HG03442 (cell line): ENCODE results near the gene CA7.

ENCODE experiments used
- ATAC-seq: cut with Tn5 transposase; IDR thresholded peaks from one replicate; pipeline ENCODE4 v1.9.1; 2021; ENCODE audit warnings: mild to moderate bottlenecking, moderate library complexity; ENCODE audit not compliant: unreplicated experiment

Gene CA7

DNA sequence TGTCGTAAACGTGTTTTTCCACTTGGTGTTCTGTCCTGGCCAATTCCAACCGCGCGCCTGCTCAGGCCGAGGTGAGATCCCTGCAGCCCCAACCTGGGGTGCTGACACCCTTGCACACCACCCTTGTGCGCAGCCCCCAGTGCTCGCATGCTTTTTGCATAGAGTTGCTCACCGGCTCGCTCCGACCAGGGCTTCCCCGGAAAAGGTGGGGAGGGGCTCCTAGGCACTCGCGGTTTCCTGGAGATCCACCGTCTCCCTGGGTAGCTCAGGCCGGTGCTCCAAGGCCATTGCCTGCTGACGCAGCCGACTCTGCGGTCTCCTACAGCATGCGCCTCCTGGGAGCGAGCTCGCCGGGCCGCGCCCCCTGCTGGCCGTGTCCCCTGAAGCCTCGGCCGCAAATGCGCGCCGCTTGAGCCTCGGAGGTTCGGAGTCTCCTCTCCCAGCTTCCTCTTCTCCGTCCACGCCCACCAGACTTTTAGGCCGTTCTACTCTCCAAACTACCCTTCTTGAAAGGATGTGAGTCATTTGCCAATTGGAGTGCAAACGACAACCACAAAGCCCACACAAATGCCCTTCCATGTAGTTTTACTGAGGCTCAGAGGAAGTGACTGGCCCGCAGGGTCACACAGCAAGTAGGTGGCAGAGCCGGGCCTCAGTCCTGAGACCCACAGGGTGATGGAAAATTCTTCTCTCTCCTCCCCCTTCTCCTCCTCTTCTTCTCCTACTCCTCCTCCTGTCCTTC is 28.9 kb downstream of the CA7 start:
- ATAC-seq: peak; percentile 74

DNA sequence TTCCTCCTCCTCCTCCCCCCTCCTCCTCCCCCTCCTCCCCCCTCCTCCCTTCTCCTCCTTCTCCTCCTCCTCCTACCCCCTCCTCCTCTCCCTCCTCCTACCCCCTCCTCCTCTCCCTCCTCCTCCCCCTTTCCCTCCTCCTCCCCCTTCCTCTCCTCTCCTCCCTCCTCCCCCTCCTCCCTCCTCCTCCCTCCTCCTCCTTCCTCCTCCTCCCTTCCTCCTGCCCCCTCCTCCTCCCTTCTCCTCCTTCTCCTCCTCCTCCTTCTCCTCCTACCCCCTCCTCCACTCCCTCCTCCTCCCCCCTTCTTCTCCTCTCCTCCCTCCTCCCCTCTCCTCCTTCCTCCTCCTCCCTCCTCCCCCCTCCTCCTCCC is 29.5 kb downstream of the CA7 start:
- ATAC-seq: no peak

DNA sequence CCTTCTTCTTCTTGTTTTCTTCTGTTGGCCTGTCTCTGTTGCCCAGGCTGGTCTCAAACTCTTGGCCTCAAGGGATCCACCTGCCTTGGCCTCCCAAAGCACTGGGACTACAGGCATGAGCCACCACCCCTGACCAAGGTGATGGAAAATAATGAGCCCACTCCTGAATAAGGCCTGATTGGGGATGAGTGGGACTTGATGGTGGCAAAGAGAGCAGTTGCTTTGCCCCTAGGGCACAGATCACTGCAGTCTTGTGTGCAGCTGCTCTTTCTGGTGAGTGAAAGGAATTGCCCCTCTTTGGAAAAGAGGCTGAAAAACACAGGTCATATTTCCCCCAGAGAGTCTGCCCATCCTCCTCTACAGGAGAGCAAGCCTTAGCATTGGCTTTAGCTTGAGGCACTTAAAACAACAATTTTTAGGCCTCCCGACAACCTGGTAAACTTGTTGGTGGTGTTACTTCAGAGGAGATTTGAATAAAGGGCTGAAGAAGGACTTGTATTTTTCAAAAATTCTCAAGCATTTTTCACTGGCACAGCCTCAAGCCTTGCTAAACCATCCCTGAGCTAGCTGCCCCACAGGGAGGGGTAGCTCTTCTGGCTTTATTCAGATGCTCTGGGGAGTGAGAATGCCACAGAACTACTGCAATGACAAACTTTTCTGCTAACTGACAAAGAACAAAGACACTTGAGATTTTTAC is 30.0 kb downstream of the CA7 start:
- no peak for ATAC-seq

DNA sequence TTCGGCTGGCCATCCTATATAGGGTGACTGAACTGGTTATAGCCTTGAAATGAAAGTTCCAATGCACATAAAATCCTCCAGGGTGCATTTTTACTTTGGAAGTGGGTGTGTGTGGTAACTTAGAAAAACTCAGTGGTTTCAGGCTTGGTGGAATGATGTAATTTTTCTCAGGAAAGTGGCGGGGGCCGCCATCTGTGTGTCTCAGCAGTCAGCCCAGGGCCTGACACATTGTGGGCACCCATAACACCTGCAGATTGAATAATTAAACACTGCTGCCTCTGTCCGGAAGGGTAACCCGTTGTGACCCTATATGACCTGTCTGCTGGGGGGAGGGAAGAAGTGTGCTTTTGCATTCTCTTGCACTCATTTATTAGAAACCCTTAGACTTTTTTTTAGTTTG is 33.9 kb downstream of the CA7 start:
- ATAC-seq: no peak

DNA sequence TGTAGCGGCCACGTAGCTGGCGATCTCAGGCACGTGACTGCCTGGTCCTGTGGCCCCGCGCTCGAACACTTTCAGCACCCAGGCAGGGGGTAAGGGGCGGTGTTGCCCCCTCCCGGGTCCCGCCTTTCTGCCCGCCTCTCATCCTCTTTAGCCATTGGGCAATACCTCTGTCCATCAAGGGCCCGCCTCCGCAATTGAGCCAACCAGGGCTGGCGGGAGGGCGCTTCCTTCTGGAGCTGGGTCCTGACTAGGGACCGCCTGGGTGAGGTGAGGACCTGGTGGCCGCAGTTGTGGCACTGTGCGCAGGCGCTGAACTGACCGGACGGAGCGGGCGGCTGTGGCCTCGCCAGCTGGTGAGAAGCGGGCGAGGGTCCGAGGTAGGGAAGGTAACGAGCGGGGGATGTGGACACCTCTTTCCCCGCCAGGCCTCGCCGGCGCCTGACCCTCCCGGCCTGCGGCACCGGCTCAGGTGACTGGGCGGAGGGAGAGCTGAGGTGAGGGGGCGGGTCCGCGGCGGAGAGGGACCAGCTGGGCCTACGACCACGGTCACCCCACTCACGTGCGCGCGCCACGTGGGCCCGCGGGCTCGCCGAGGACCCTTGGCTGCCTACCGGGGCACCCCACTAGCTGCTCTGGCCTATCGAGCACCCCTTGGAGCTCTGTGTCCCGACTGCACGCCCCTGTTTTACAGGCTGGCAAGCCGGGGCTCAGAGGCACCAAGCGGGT is 36.2 kb downstream of the CA7 start, which contains the start of gene PDP2:
PDP2 (plus strand) TSS at position 228 of the 726 bp plus-strand sequence. CDS start 3,770 bp downstream, outside the sequence.
- peak; percentile 91 for ATAC-seq

DNA sequence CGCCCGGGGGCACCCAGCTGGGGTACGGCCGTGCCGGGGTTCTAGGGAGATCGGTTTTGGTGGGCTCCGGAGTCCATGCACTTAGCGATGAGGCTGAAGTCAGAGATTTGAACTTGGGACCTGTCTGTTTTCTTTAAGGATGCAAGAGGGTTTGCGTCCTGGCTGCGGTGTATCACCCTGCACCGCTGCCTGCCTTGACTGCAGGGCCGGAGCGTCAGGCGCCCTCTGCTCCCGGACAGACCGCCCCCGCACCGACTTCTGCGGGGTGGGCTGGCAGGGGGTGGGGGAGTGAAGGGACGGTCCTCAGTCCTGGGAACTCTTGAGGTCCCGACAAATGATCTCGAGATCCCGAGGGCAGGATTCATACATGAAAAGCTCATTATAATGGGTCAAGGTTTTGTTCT is 36.8 kb downstream of the CA7 start:
- peak; percentile 3 for ATAC-seq

DNA sequence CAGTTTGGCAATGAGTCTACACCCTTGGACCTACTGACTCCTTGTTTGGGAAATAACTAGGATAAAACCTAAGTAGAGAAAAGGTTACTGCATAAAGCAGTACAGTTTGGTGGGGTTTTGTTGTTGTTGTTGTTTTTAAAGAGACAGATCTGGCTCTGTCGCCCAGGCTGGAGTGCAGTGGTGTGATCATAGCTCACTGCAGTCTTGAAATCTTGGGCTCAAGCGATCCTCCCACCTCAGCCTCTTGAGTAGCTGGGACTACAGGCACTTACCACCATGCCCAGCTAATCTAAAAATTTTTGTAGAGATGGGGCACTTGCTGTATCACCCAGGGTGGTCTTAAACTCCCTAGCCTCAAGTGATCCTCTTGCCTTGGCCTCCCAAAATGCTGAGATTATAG is 37.3 kb downstream of the CA7 start:
- no peak for ATAC-seq

DNA sequence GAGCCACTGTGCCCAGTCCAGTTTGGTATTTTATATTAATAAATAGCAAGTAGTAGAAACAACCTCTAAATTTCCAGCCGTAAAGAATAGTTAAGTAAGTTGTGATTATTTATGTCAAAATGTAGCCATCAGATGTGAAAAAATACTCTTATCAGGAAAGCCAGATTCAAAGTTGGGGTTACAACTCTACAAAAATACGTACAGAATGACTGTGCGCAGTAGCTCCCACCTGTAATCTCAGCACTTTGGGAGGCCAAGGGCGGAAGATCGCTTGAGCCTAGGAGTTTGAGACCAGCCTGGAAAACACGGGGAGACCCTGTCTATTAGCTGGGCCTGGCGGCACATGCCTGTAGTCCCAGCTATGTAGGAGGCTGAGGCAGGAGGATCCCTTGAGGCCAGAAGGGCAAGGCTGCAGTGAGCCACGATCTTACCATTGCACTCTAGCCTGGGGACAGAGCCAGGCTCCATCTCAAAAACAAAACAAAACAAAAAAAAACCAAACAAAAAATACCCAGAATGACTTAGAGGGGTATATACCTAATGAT is 37.8 kb downstream of the CA7 start:
- ATAC-seq: no peak

DNA sequence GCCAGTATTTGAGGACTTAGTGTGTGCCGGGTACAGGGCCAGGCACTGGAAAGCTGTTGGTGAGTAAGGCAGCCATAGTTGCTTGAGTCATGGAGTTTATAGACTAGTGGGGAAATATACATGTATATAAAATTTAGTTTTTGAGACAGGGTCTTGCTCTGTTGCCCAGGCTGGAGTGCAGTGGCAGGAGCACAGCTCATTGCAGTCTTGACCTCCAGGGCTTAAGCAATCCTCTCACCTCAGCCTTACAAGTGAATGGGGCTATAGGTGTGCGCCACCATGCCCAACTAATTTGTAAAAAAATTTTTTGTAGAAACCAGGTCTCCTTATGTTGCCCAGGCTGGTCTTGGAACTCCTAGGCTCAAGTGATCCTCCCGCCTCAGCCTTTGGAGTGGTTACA is 38.5 kb downstream of the CA7 start:
- ATAC-seq: no peak

DNA sequence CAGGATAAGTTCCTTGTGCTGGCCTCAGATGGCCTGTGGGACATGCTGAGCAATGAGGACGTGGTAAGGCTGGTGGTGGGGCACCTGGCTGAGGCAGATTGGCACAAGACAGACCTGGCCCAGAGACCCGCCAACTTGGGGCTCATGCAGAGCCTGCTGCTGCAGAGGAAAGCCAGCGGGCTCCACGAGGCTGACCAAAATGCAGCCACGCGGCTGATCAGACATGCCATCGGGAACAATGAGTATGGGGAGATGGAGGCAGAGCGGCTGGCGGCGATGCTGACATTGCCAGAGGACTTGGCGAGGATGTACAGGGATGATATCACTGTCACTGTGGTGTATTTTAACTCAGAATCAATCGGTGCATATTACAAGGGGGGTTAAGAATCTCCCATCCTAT is 41.3 kb downstream of the CA7 start:
- no peak for ATAC-seq

DNA sequence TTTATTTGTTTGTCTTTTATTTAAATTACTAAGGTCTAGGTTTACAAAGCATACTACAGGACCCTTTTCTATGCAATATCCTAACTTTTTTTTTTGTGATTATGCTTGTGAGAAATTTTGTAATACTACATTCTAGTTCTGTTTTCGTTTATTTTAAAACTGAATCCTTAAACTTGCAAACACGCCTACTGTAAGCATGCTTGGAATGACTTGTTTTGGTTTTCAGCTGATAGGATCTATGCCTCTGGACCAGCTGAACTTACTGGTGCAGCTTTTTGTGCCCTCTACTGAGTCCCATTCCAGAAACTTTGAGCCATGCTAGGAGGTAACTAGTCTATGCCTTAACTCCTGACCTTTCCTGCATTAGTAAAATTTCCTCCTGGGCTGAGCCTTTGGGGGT is 42.1 kb downstream of the CA7 start:
- ATAC-seq: no peak

DNA sequence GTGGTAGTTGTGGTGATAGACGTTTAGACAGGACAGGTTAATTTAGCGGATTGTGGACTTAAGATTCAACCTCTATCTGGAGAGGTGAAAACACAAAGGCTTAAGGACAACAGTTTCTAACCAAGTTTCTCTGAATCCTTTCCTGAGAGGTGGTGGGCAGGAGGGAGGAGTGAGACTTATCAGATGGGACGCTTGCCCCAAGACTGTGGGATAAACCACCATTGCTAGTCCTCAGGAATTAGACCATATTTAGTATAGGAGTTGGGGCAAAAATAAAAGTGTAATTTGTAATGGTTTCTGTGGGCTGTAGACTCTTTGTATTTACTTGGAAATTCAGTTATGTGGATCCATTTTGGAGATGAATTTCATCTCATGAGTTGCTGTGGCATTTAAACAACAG is 42.7 kb downstream of the CA7 start:
- ATAC-seq: no peak

DNA sequence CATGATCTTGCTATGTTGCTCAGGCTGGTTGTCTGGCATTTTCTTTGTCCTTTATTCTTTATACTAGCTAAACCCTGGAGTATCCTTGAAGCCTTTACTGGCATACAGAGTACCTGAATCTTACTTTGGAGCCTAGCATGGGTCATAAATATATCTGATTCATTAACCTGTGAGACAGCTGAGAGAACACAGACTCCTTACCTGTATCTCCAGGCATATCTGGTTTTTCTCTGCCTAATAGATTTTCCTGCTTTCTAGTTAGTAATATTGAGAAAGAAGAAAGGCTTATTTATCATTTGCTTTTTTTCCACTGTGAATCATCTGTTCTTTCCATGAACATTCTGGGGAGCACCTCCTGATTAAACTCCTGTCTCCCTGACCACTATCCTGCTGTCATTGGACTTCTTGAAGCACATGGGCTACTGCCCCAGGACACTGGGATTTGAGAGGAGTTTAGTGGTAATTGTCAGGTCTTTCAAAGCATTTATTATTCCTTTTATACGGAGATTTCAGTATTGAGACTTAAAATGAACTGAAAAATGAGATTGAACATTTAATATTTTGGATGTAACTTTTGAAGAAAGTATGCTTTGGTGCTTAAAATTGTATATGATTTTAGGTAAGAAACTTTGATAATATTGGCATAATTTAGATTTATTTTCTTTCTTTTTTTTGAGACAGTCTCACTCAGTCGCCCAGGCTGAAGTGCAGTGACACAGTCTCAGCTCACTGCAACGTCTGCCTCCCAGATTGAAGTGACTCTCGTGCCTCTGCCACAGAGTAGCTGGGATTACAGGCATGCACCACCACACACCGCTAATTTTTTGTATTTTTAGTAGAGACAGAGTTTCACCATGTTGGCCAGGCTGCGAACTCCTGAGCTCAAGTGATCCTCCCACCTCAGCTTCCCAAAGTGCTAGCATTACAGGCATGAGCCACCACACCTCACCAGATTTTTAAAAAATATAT is 44.7 kb downstream of the CA7 start:
- no peak for ATAC-seq

DNA sequence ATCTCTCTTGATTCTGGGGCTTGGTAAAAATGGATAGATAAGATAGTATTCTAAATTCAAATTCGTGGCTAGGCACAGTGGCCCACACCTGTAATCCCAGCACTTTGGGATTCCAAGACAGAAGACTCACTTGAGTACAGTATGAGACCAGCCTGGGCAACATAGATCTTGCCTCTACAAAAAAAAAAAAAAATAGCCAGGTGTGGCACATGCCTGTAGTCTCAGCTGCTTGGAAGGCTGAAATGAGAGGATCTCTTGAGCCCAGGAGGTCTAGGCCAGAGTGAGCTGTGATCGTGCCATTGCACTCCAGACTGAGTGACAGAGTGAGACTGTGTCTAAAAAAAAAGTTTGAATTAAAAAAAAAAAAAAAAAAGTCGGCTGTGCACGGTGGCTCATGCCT is 45.4 kb downstream of the CA7 start:
- ATAC-seq: no peak

DNA sequence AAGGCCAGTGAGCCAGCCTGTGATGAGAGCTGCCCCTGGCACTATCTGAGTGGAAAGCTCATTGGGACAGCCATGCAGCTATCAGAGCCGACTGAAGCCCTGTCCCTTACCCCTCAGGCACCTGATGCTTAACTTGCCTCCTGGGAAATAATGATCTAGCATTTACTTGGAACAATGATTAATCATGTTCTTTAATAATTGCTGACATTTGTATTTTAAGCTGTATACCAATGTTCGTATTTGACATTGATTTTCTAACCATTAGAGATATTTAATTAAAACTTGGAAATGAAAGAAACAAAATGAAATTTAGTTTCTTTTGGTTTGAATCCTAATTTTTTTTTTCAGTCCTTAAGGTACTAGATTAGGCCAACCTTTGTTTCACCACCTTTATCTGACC is 46.6 kb downstream of the CA7 start:
- ATAC-seq: no peak

DNA sequence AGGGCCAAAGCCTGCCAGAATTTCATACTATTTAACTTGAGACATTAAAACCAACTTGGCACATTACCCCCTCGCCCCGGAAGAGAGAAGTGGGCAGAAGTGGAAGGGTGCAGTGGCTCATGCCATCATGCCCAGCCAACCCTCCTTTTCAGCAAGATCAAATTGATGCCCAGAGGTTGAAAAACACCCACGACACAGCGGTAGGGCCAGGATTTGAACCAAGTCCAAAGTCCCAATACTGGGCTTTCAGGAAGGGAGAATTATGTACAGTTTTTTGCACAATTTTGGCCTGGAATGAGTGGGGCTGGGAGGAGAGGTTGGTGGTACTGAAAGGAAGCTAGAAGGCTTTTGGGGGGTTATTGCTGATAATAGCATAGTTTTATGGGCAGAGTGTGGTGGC is 47.1 kb downstream of the CA7 start:
- no peak for ATAC-seq

DNA sequence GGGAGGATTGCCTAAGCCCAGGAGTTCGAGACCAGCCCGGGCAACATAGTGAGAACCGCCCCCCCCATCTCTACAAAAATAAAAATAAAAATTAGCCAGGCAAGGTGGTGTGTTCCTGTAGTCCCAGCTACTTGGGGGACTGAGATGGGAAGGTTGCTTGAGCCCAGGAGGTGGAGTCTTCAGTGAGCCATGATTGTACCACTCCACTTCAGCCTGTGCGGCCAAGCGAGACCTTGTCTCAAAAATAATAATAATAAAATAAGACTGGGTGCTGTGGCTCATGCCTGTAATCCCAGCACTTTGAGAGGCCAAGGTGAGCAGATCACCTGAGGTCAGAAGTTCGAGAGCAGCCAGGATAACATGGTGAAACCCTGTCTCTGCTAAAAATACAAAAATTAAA is 47.6 kb downstream of the CA7 start:
- no peak for ATAC-seq

DNA sequence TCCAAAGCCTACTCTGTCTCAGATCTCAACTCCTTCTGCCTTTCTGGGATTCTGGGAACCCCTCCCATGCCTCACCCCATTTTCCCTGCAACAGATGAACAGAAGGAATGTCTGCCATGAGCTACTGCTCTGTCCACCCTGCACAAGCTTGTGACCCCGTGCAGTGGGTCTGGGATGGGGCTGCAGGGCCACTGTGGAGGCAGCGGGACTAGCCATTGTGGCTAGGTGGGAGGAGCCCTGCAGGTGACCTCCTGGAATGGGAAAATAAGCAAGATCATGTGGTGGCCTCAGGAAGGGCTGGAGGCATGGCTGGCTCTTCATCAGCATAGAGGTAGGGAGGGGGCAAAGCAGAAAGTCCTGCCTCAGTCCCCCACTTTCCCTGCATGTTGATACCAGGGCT is 49.8 kb downstream of the CA7 start:
- ATAC-seq: no peak

DNA sequence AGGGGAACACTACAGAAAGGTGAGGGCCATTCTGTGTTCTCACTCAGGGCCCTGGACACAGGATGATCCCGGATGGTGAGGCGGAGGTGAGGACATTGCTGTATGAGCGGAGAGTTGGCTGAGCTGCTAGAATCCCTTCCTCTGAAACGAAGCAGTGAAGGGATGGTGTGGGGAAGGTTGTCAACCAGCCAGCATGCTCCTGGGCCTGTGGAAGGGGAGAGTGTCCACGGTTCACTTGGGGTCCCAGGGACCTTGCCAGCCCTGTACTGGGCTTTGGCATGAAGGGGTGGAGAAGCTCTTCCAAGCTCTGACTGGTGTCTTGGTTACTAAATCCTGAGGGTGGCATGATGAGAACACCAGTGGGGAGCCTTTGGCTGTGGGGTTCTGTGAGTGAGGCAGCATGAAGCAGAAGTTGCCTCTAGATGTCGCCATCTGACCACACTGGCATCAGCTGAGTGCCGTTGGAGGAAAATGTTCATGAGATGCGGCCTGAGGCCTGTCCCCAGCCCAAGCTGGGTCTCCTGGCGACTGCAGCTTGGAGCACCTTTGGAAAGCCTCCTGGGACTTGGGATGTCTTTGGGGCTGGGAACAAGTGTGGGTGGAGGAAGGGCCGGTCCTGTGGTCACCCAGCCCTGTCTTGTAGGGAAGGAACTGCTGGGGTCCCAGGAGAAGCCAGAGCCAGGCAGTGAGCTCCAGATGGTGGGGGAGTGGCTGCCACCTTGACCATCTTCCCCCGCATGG is 50.9 kb downstream of the CA7 start:
- ATAC-seq: no peak

DNA sequence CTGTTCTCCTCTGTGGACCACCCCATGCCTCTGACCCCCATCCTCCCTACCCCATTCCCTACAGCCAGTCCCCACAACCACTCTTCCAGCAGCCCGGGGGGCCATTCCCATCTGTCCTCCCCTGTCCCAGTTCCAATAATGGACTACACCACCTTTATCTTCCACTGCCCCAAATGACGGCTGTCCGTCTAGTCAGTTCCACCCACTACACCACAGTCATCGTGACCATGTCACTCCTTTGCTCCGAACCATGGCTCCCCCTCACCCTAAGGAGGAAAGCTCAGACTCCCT is 51.4 kb downstream of the CA7 start:
- no peak for ATAC-seq
